Body of pancreas (tissue), 4 donors: ENCODE measurements around the gene ECT2L. TPM values are rescaled to one million over a fixed set of nuclear protein-coding genes. Genes with fewer than 3 reads are reported as not detected.

Experiments
- ATAC-seq: fragments of 150-250 bp; one replicate; pipeline ENCODE4 v1.9.1; 2016
- DNase-seq, 4 donors: peaks; one replicate each; pipeline ENCODE4 v3.0.0-alpha.2; 2019
- H3K27ac ChIP-seq, 4 donors: fragments of 200-600 bp; sonication (generic); 1 replicate in 3 of 4; 2 replicates in 1 of 4; pipeline versions ENCODE4 v1.5.1 to v1.6.1; 2016 to 2019; ENCODE audit warnings: mild to moderate bottlenecking in 1 of 4, mixed read lengths in 1 of 4, moderate library complexity in 1 of 4
- H3K27me3 ChIP-seq, 2 donors: fragments of 200-600 bp; sonication (generic); one replicate each; pipeline ENCODE4 v1.6.0; 2016; ENCODE audit warnings: mild to moderate bottlenecking in 1 of 2
- H3K36me3 ChIP-seq, 2 donors: fragments of 200-600 bp; sonication (generic); replicated peaks in 1 of 2; 2 replicates each; pipeline ENCODE4 v1.5.1; 2016; ENCODE audit warnings: low read depth in 2 of 2; ENCODE audit not compliant: insufficient read depth in 1 of 2
- H3K4me1 ChIP-seq: fragments of 200-600 bp; sonication (generic); one replicate; pipeline ENCODE4 v1.6.0; 2016
- H3K4me3 ChIP-seq, 2 donors: fragments of 200-600 bp; sonication (generic); 1 replicate in 1 of 2; 2 replicates in 1 of 2; pipeline ENCODE4 v1.5.1; 2016 to 2019
- H3K9me3 ChIP-seq, 3 donors: fragments of 200-600 bp; sonication (generic); 1 replicate in 2 of 3; 2 replicates in 1 of 3; pipeline ENCODE4 v1.5.1; 2016
- CTCF ChIP-seq, 7 experiments: fragments of 450-650 bp in 4 of 7; fragments of 200-600 bp in 3 of 7; sonication (generic) in 3 of 7; IDR thresholded peaks; one replicate each; pipeline ENCODE4 v1.5.1; 2016 to 2019; ENCODE audit warnings: antibody characterized with exemption in 7 of 7
- POLR2A ChIP-seq, 3 donors: fragments of 450-650 bp; IDR thresholded peaks; one replicate each; pipeline ENCODE4 v1.6.1; 2016; ENCODE audit warnings: antibody characterized with exemption in 3 of 3, mild to moderate bottlenecking in 2 of 3
- WGBS, 2 donors: methylation state at CpG; one replicate each; pipeline ENCODE4 v1.1.5; 2017; 5-methylcytosine and 5-hydroxymethylcytosine counted together
- intact Hi-C: fragments of 100-400 bp; cut with DNase I; formaldehyde crosslinking; loops from one replicate; pipeline ENCODE4 v1.15.1; 2023
- total RNA-seq, 2 donors: library from RNA; depleted of rRNA; stranded (reverse); fragments of >200 nt; gene quantifications; one replicate each; pipeline ENCODE4 v1.1.0, GENCODE V29; 2016

ECT2L gene
- total RNA-seq, 2 donors from 2014 or later, result not detected

GRCh38 chr6:138857775-138858174, 61.9 kb downstream of the ECT2L start:
- 40 to 61% methylated on average over 10 of the region's 10 CpGs for WGBS, 2 donors
- H3K4me1 ChIP-seq, result no peaks in the 10 kb centered on the region
- H3K27me3 ChIP-seq, result no peaks in the 10 kb centered on the region
- H3K27ac ChIP-seq, result no peak overlapping the region
- TF ChIP-seq POLR2A (IDR thresholded peaks at IDR 0.05) (no peak), CTCF (IDR thresholded peaks at IDR 0.05) (no peak)
- ATAC-seq (no peak), DNase-seq (no peak)
- H3K36me3 ChIP-seq, result no peaks in the 10 kb centered on the region
- intact Hi-C loops, result no loop called here
- H3K9me3 ChIP-seq, result no peaks in the 10 kb centered on the region
- no peak overlapping the region for H3K4me3 ChIP-seq

GRCh38 chr6:138862456-138862855, 66.6 kb downstream of the ECT2L start:
- TF ChIP-seq CTCF (IDR thresholded peaks at IDR 0.05) (no peak), POLR2A (IDR thresholded peaks at IDR 0.05) (no peak)
- DNase-seq (no peak), ATAC-seq (no peak)
- Histone ChIP-seq H3K36me3 (no peaks in the 10 kb centered on the region), H3K9me3 (no peaks in the 10 kb centered on the region), H3K4me3 (no peak overlapping the region), H3K27me3 (no peaks in the 10 kb centered on the region), H3K27ac (no peak overlapping the region), H3K4me1 (no peaks in the 10 kb centered on the region)
- WGBS, 2 donors, result 67 to 74% methylated on average over 8 of the region's 8 CpGs
- intact Hi-C loops, result no loop called here

- WGBS, 2 donors, result 64 to 76% methylated on average over 9 of the region's 9 CpGs
- no peak overlapping the region for H3K4me3 ChIP-seq
- ATAC-seq (no peak), DNase-seq (no peak)
- H3K27me3 ChIP-seq, result no peaks in the 10 kb centered on the region
- no peaks in the 10 kb centered on the region for H3K4me1 ChIP-seq
- intact Hi-C loops, result no loop called here
- H3K27ac ChIP-seq, result no peak overlapping the region
- TF ChIP-seq CTCF (IDR thresholded peaks at IDR 0.05), result no peak
- no peak for TF ChIP-seq POLR2A (IDR thresholded peaks at IDR 0.05)
- H3K9me3 ChIP-seq, result no peaks in the 10 kb centered on the region
- H3K36me3 ChIP-seq, result no peaks in the 10 kb centered on the region
Measured at GRCh38 chr6:138863321-138863720, 67.4 kb downstream of the ECT2L start.

GRCh38 chr6:138864343-138864890, 68.5 kb downstream of the ECT2L start:
- TF ChIP-seq CTCF (IDR thresholded peaks at IDR 0.05) (no peak), POLR2A (IDR thresholded peaks at IDR 0.05) (no peak)
- Histone ChIP-seq H3K27ac (no peak overlapping the region), H3K4me3 (no peak overlapping the region), H3K27me3 (no peaks in the 10 kb centered on the region), H3K36me3 (no peaks in the 10 kb centered on the region), H3K4me1 (no peaks in the 10 kb centered on the region), H3K9me3 (no peaks in the 10 kb centered on the region)
- DNase-seq, result no peak
- intact Hi-C loops, result no loop called here
- WGBS, 2 donors, result 74 to 79% methylated on average over 6 of the region's 6 CpGs
- ATAC-seq, result no peak

GRCh38 chr6:138865480-138866109, 69.7 kb downstream of the ECT2L start:
- DNase-seq (no peak), ATAC-seq (no peak)
- TF ChIP-seq POLR2A (IDR thresholded peaks at IDR 0.05), result no peak
- no peak for TF ChIP-seq CTCF (IDR thresholded peaks at IDR 0.05)
- WGBS, 2 donors, result 80 to 90% methylated on average over 6 of the region's 6 CpGs
- Histone ChIP-seq H3K27me3 (no peaks in the 10 kb centered on the region), H3K27ac (no peak overlapping the region), H3K4me1 (no peaks in the 10 kb centered on the region), H3K36me3 (no peaks in the 10 kb centered on the region), H3K4me3 (no peak overlapping the region), H3K9me3 (no peaks in the 10 kb centered on the region)
- intact Hi-C loops, result no loop called here
